A673 (cell line): Measurements from ENCODE around the gene CNOT1. TPM values are rescaled to one million over a fixed set of nuclear protein-coding genes. Genes with fewer than 3 reads are reported as not detected.
A peak's percentile ranks its signal among the peaks of the same experiment; 100 is the strongest.

Source experiments
- BruUV-seq: library from RNA; stranded (reverse); fragments of 400-500 nt; replicated peaks from 2 replicates; lab custom pipeline; 2021; lab: Mats Ljungman, UMichigan
- CTCF ChIA-PET: fragments of 300-600 bp; sonication (Branson Sonifier 250); formaldehyde crosslinking; loops from one replicate; lab custom pipeline; 2022; ENCODE audit warnings: antibody characterized with exemption; lab: Charles Lee
- POLR2A ChIA-PET: fragments of 300-600 bp; sonication (Branson Sonifier 250); formaldehyde crosslinking; loops from one replicate; lab custom pipeline; 2022; ENCODE audit warnings: antibody characterized with exemption; ENCODE audit not compliant: low non-redundant PET; lab: Charles Lee
- DNase-seq: peaks from one replicate; pipeline ENCODE4 v3.0.0-alpha.2; 2015; ENCODE audit warnings: low spot score
- H3K27ac ChIP-seq: fragments of 200-600 bp; sonication (generic); 2 replicates; pipeline ENCODE4 v1.5.1; 2016; ENCODE audit warnings: mixed run types, low read depth, mild to moderate bottlenecking, mixed read lengths, antibody characterized with exemption, low read length; ENCODE audit not compliant: poor library complexity, severe bottlenecking
- H3K27me3 ChIP-seq: fragments of 200-600 bp; sonication (generic); replicated peaks from 2 replicates; pipeline ENCODE4 v1.6.1; 2017; ENCODE audit warnings: mixed run types, low read depth, mild to moderate bottlenecking, mixed read lengths, antibody characterized with exemption, low read length; ENCODE audit not compliant: insufficient read depth, poor library complexity
- H3K36me3 ChIP-seq: fragments of 200-600 bp; sonication (generic); 2 replicates; pipeline ENCODE4 v1.6.1; 2016; ENCODE audit warnings: mixed run types, mild to moderate bottlenecking, mixed read lengths, antibody characterized with exemption, low read length; ENCODE audit not compliant: insufficient read depth, poor library complexity, severe bottlenecking
- H3K4me1 ChIP-seq: fragments of 200-600 bp; sonication (generic); 2 replicates; pipeline ENCODE4 v1.6.1; 2017; ENCODE audit warnings: mixed run types, mild to moderate bottlenecking, mixed read lengths, antibody characterized with exemption, low read length; ENCODE audit not compliant: insufficient read depth, poor library complexity, severe bottlenecking
- H3K4me3 ChIP-seq: fragments of 200-600 bp; sonication (generic); 2 replicates; pipeline ENCODE4 v1.5.1; 2016; ENCODE audit warnings: low read depth, mixed run types, mild to moderate bottlenecking, mixed read lengths, low read length; ENCODE audit not compliant: poor library complexity, severe bottlenecking
- H3K9me3 ChIP-seq: fragments of 200-600 bp; sonication (generic); 2 replicates; pipeline ENCODE4 v1.6.1; 2016; ENCODE audit warnings: mixed run types, low read depth, mild to moderate bottlenecking, mixed read lengths, antibody characterized with exemption, low read length; ENCODE audit not compliant: poor library complexity, severe bottlenecking
- CTCF ChIP-seq: fragments of 300-800, 200-600 bp; sonication (generic); conservative IDR thresholded peaks from 2 replicates; pipeline ENCODE4 v1.5.1; 2017; ENCODE audit warnings: low read depth, mild to moderate bottlenecking, antibody characterized with exemption, low read length, moderate library complexity, mixed read lengths
- EZH2 ChIP-seq: fragments of 200-600 bp; sonication (generic); IDR thresholded peaks from 2 replicates; pipeline ENCODE4 v1.6.1; 2017; ENCODE audit warnings: borderline replicate concordance, low read depth, mild to moderate bottlenecking, mixed read lengths, antibody characterized with exemption, low read length; ENCODE audit not compliant: poor library complexity, severe bottlenecking
- intact Hi-C: fragments of 100-400 bp; cut with micrococcal nuclease; formaldehyde crosslinking; loops from one replicate; pipeline ENCODE4 v1.10.0; 2022; ENCODE audit not compliant: unreplicated experiment
- total RNA-seq: library from RNA; stranded (reverse); gene quantifications from 2 replicates; pipeline ENCODE4 v1.2.3, GENCODE V29; 2021

CNOT1 gene
- total RNA-seq, 1 experiment from 2014 or later, result 255 TPM

- intact Hi-C loops, result no loop called here
- no peak for DNase-seq
- BruUV-seq, result no TSS peak
- POLR2A ChIA-PET, result no interaction called here
- TF ChIP-seq EZH2 (no peak), CTCF (no peak)
- Histone ChIP-seq H3K9me3 (no peaks in the 10 kb centered on the region), H3K27me3 (no peaks in the 10 kb centered on the region), H3K36me3 (peaks cover 47% of the 10 kb centered on the region), H3K27ac (no peak overlapping the region), H3K4me1 (peaks cover 8% of the 10 kb centered on the region), H3K4me3 (peak overlapping the region; percentile 80)
- CTCF ChIA-PET, result no interaction called here
Measured at GRCh38 chr16:58516768-58517107, 112.9 kb downstream of the CNOT1 start.

- H3K27ac ChIP-seq, result peak overlapping the region; percentile 73
- H3K27me3 ChIP-seq, result no peaks in the 10 kb centered on the region
- peak; percentile 31 for DNase-seq
- no TSS peak for BruUV-seq
- no peaks in the 10 kb centered on the region for H3K9me3 ChIP-seq
- intact Hi-C loops, result no loop called here
- POLR2A ChIA-PET, result no interaction called here
- peaks cover 41% of the 10 kb centered on the region for H3K36me3 ChIP-seq
- peaks cover 8% of the 10 kb centered on the region for H3K4me1 ChIP-seq
- CTCF ChIA-PET, result no interaction called here
- TF ChIP-seq EZH2, result no peak
- TF ChIP-seq CTCF, result no peak
- H3K4me3 ChIP-seq, result peak overlapping the region; percentile 80
Measured at GRCh38 chr16:58515871-58516767, 113.5 kb downstream of the CNOT1 start.

- CTCF ChIA-PET, result interaction anchor here (0.6 to 0.9 kb wide), 3 partner anchors 179 to 356 kb away, joined by 6 to 17 read pairs (median 6); no protein-coding TSS in a partner anchor
- no TSS peak for BruUV-seq
- Histone ChIP-seq H3K36me3 (peaks cover 33% of the 10 kb centered on the region), H3K4me1 (peaks cover 8% of the 10 kb centered on the region), H3K9me3 (no peaks in the 10 kb centered on the region), H3K27me3 (no peaks in the 10 kb centered on the region), H3K27ac (peak within 1 kb of the TSS; percentile 73), H3K4me3 (peak within 1 kb of the TSS; percentile 80)
- peak; percentile 86 for DNase-seq
- POLR2A ChIA-PET, result interaction anchor here (0.6 kb wide), 1 partner anchor 105 kb away, joined by 3 read pairs; no protein-coding TSS in a partner anchor
- intact Hi-C loops, result no loop called here
- TF ChIP-seq CTCF (no peak), EZH2 (no peak)
Measured at GRCh38 chr16:58515125-58515870, 114.3 kb downstream of the CNOT1 start, which contains the start of gene SETD6. SETD6 (plus strand) TSS chr16:58515517; CDS start chr16:58515538, 21 bp downstream.
